DOHH2 (cell line): ENCODE measurements around the gene TRAFD1.

Experiments used
- H3F3A ChIP-seq: fragments of 200-600 bp; sonication (generic), shearing (Covaris generic); 2 replicates; pipeline ENCODE4 v1.6.0; 2016; ENCODE audit warnings: antibody characterized with exemption, mild to moderate bottlenecking; ENCODE audit not compliant: control insufficient read depth, insufficient read depth
- H3K27ac ChIP-seq: fragments of 200-600 bp; sonication (generic); 2 replicates; pipeline ENCODE4 v1.5.1; 2014; ENCODE audit warnings: low read depth, mild to moderate bottlenecking, low read length, moderate library complexity
- H3K27me3 ChIP-seq: fragments of 200-600 bp; sonication (generic); 2 replicates; pipeline ENCODE4 v1.6.1; 2014; ENCODE audit warnings: mild to moderate bottlenecking, low read length, mixed read lengths; ENCODE audit not compliant: control insufficient read depth
- H3K36me3 ChIP-seq: fragments of 200-600 bp; sonication (generic); 2 replicates; pipeline ENCODE4 v1.6.1; 2014; ENCODE audit warnings: mild to moderate bottlenecking, low read length, moderate library complexity, mixed read lengths; ENCODE audit not compliant: control insufficient read depth
- H3K4me1 ChIP-seq: fragments of 200-600 bp; sonication (generic); 2 replicates; pipeline ENCODE4 v1.6.1; 2014; ENCODE audit warnings: mild to moderate bottlenecking, low read length, mixed read lengths; ENCODE audit not compliant: control insufficient read depth
- H3K4me2 ChIP-seq: fragments of 200-600 bp; sonication (generic); 2 replicates; pipeline ENCODE4 v1.6.0; 2014; ENCODE audit warnings: mild to moderate bottlenecking, low read length, moderate library complexity
- H3K4me3 ChIP-seq: fragments of 200-600 bp; sonication (generic); 2 replicates; pipeline ENCODE4 v1.5.1; 2014; ENCODE audit warnings: mild to moderate bottlenecking, low read length, mixed read lengths
- H3K79me2 ChIP-seq: fragments of 200-600 bp; sonication (generic); 2 replicates; pipeline ENCODE4 v1.6.1; 2014; ENCODE audit warnings: mild to moderate bottlenecking, low read length, mixed read lengths; ENCODE audit not compliant: control insufficient read depth
- H3K9me2 ChIP-seq: fragments of 200-600 bp; sonication (generic); replicated peaks from 2 replicates; pipeline ENCODE4 v1.6.1; 2014; ENCODE audit warnings: mild to moderate bottlenecking, low read length, mixed read lengths; ENCODE audit not compliant: control insufficient read depth
- H3K9me3 ChIP-seq: fragments of 200-600 bp; sonication (generic); 2 replicates; pipeline ENCODE4 v1.6.1; 2014; ENCODE audit warnings: antibody characterized with exemption, low read length, mixed read lengths; ENCODE audit not compliant: control insufficient read depth, insufficient read depth
- H4K20me1 ChIP-seq: fragments of 200-600 bp; sonication (generic); 2 replicates; pipeline ENCODE4 v1.6.0; 2014; ENCODE audit warnings: low read depth, mild to moderate bottlenecking, antibody characterized with exemption, low read length, moderate library complexity; ENCODE audit not compliant: control insufficient read depth, insufficient read depth
- EZH2phosphoT487 ChIP-seq: fragments of 200-600 bp; sonication (generic); IDR thresholded peaks from 2 replicates; pipeline ENCODE4 v1.6.1; 2017; ENCODE audit warnings: borderline replicate concordance, mild to moderate bottlenecking, antibody characterized with exemption, low read length, moderate library complexity, mixed read lengths
- TF ChIP-seq, protein P1 (sequence below): fragments of 200-600 bp; sonication (generic); IDR thresholded peaks from one replicate; pipeline ENCODE4 v1.5.1; 2014; ENCODE audit warnings: antibody characterized with exemption, mild to moderate bottlenecking, low read depth, low read length; ENCODE audit not compliant: poor library complexity, severe bottlenecking

TRAFD1 gene

DNA sequence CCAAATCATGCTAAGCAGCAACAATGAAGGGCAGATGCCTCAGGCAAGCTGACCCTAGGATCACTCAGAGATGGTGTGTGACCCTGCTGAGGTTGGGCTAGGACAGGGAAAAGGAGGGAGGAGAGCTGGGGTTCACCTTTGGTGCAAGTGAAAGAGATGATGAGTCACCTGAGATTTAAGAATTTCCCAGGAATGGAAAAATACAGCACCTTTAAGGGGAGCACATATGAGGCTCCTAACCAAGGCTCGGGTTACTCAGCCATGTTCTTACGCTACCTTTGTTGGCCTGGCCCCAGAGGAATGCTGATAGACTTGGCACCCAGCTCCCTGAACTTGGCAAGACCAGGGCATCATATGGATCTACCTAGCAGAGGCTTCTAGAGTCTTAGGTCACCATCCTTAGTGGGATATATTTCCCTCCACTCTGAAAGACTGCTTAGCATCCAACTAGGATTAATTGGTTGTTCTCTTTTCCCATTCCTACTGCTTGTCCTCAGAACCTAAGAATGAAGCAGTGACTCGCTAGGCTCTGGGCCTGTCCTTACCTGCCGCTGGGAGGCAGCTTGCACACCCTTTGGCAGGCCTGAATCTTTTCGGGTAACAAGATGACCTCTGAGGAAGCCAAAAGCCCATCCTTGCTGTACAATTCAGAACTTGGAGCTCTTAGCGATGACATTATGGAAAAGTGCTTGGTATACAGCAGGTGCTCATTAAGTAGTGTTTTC, 12.8 kb upstream of the TRAFD1 start:
- TF ChIP-seq, protein P1, sequence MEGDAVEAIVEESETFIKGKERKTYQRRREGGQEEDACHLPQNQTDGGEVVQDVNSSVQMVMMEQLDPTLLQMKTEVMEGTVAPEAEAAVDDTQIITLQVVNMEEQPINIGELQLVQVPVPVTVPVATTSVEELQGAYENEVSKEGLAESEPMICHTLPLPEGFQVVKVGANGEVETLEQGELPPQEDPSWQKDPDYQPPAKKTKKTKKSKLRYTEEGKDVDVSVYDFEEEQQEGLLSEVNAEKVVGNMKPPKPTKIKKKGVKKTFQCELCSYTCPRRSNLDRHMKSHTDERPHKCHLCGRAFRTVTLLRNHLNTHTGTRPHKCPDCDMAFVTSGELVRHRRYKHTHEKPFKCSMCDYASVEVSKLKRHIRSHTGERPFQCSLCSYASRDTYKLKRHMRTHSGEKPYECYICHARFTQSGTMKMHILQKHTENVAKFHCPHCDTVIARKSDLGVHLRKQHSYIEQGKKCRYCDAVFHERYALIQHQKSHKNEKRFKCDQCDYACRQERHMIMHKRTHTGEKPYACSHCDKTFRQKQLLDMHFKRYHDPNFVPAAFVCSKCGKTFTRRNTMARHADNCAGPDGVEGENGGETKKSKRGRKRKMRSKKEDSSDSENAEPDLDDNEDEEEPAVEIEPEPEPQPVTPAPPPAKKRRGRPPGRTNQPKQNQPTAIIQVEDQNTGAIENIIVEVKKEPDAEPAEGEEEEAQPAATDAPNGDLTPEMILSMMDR, result no peak
- TF ChIP-seq EZH2phosphoT487, result no peak
- peaks cover 12% of the 10 kb centered on the region for H3F3A ChIP-seq
- no peak overlapping the region for H3K4me3 ChIP-seq
- H3K36me3 ChIP-seq, result peaks cover 7% of the 10 kb centered on the region
- no peaks in the 10 kb centered on the region for H4K20me1 ChIP-seq
- no peak overlapping the region for H3K27ac ChIP-seq
- peaks cover 16% of the 10 kb centered on the region for H3K79me2 ChIP-seq
- H3K4me2 ChIP-seq, result no peak overlapping the region
- H3K27me3 ChIP-seq, result no peaks in the 10 kb centered on the region
- H3K4me1 ChIP-seq, result peaks cover 38% of the 10 kb centered on the region
- H3K9me3 ChIP-seq, result no peaks in the 10 kb centered on the region
- no peaks in the 10 kb centered on the region for H3K9me2 ChIP-seq

DNA sequence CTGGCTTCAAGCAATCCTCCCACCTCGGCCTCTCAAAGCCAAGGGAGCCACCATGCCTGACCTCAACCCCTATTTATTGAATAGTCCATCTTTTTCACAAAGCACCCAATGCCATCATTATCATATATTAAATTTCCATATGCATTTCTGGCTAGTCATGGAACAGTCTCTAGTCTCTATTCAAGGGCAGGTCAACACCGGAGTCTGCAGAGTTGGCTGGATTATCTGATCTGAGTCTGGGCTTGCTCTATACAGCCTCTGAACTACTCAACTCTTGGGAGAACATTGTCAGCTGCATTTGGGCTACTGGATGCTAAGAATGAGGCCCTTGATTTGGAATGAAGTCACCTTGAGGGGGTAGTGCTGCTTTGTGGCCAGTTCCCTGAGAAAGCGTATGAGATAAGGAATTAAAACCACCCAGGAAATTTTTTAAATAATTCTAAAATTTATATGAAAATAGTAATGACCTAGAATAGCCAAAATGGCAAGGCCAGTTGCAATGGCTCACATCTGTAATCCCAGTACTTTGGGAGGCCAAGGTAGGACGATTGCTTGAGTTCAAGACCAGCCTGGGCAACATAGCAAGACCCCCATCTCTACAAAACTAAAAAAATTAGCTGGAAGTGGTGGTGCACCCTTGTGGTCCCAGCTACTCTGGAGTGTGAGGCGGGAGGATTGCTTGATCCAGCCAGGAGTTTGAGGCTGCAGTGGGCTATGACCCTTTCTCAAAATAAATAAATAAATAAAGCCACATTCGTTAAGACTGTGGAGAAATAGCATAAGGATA, 9.9 kb upstream of the TRAFD1 start:
- Histone ChIP-seq H3K4me2 (no peak overlapping the region), H3K36me3 (no peaks in the 10 kb centered on the region), H3K4me3 (no peak overlapping the region), H3K9me3 (no peaks in the 10 kb centered on the region), H4K20me1 (no peaks in the 10 kb centered on the region), H3K79me2 (no peaks in the 10 kb centered on the region), H3K9me2 (no peaks in the 10 kb centered on the region), H3K27me3 (peaks cover 2% of the 10 kb centered on the region; the same call in 1 of the 2 replicates), H3F3A (peaks cover 5% of the 10 kb centered on the region), H3K27ac (no peak overlapping the region), H3K4me1 (peaks cover 27% of the 10 kb centered on the region)
- TF ChIP-seq, protein P1, result no peak
- no peak for TF ChIP-seq EZH2phosphoT487

DNA sequence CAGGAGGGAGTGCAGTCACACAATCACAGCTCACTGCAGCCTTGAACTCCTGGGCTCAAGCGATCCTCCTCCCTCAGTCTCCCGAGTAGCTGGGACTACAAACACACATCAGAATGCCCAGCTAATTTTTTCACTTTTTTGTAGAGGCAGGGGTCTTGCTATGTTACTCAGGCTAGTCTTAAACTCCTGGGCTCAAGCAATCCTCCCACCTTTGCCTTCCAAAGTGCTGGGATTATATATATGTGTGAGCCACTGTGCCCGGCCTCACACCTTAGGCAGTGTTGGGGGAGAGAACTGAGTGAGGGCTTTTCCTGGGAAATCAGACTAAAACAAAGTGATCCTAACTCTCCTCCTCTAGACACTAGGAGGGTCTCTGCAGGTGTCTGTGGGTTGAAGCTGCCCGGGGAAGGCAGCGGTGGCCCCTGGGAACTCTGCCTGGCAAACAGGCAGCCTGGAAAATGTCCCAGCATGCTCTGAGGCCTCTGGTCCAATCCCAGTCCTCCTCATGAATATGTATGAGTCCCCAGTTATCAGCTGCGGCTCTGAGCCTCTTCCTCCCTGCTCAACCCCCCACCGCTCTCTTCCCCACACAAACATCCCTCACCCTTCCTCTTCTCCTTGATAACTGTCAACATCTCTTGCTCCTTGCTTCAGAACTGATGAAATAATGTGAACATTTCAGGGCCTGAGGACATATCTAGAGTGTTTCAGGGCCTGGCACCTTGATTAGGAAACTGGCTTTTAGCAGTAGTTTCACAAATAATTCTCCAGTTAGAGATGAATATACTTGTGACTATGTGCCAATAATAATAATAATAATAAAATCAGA, 8.9 kb upstream of the TRAFD1 start:
- Histone ChIP-seq H3K27ac (no peak overlapping the region), H4K20me1 (no peaks in the 10 kb centered on the region), H3K9me2 (no peaks in the 10 kb centered on the region), H3K36me3 (no peaks in the 10 kb centered on the region), H3K4me2 (peak overlapping the region; percentile 71), H3K27me3 (peaks cover 2% of the 10 kb centered on the region; the same call in 1 of the 2 replicates), H3K9me3 (no peaks in the 10 kb centered on the region), H3K4me3 (peak overlapping the region; percentile 55), H3F3A (peaks cover 2% of the 10 kb centered on the region; the same call in 1 of the 2 replicates), H3K4me1 (peaks cover 19% of the 10 kb centered on the region), H3K79me2 (no peaks in the 10 kb centered on the region)
- TF ChIP-seq, protein P1, result no peak
- no peak for TF ChIP-seq EZH2phosphoT487
